Measurements from ENCODE around the gene JHY. TPM values are rescaled to one million over a fixed set of nuclear protein-coding genes. Genes with fewer than 3 reads are reported as not detected.

Gene JHY
- total RNA-seq, 1 experiment from 2014 or later: 0.79 TPM

- Histone ChIP-seq H2BK12ac (ENCODE audit: insufficient read length, low read depth, low read length) (no peak overlapping the region), H4K8ac (replicated peaks; ENCODE audit: insufficient read length, low read depth, low read length) (no peak overlapping the region), H2BK120ac (ENCODE audit: low read depth, low read length, poor library complexity, severe bottlenecking) (no peak overlapping the region), H3K9me3 (ENCODE audit: control insufficient read depth, low read depth, low read length) (no peaks in the 10 kb centered on the region), H3K23ac (ENCODE audit: insufficient read length, low read depth, low read length) (no peak overlapping the region), H3K4ac (ENCODE audit: low read depth, low read length) (no peak overlapping the region), H3K79me2 (ENCODE audit: insufficient read depth, low read length) (no peaks in the 10 kb centered on the region), H4K20me1 (ENCODE audit: control insufficient read depth, insufficient read depth, insufficient read length) (no peaks in the 10 kb centered on the region), H3K4me1 (ENCODE audit: insufficient read depth, low read length) (no peaks in the 10 kb centered on the region), H3K27ac (ENCODE audit: insufficient read length, low read depth, low read length) (no peak overlapping the region), H2AK5ac (ENCODE audit: insufficient read length, low read length) (no peak overlapping the region), H4K91ac (ENCODE audit: insufficient read length, low read depth, low read length) (no peak overlapping the region), H3K27me3 (ENCODE audit: insufficient read depth, low read length) (no peaks in the 10 kb centered on the region), H3K79me1 (ENCODE audit: insufficient read depth, low read depth, low read length, poor library complexity, severe bottlenecking) (no peaks in the 10 kb centered on the region), H2BK20ac (ENCODE audit: low read depth, low read length, poor library complexity, severe bottlenecking) (no peak overlapping the region), H2BK5ac (ENCODE audit: insufficient read length, low read length) (no peak overlapping the region), H3K9ac (ENCODE audit: extremely low read depth, insufficient read length, low read length) (no peak overlapping the region), H3T11ph (ENCODE audit: low read length) (no peak overlapping the region), H3K4me2 (ENCODE audit: insufficient read depth, insufficient read length, low read length) (no peak overlapping the region), H3K14ac (ENCODE audit: insufficient read depth, low read length) (no peak overlapping the region), H4K5ac (ENCODE audit: insufficient read length, low read depth, low read length) (no peak overlapping the region), H3K23me2 (ENCODE audit: insufficient read length, low read depth, low read length, poor library complexity, severe bottlenecking) (no peaks in the 10 kb centered on the region), H3K56ac (ENCODE audit: insufficient read length, low read depth, low read length) (no peak overlapping the region), H2BK15ac (ENCODE audit: low read depth, low read length) (no peak overlapping the region), H2AFZ (ENCODE audit: low read length) (no peak overlapping the region), H3K18ac (ENCODE audit: insufficient read length, low read depth, low read length) (no peak overlapping the region)
- Mint-ChIP-seq H3K4me1 (no peaks in the 10 kb centered on the region), H3K36me3 (ENCODE audit: insufficient read depth in 1 of 3, low read depth in 3 of 3) (no peaks in the 10 kb centered on the region), H3K4me3 (no peak overlapping the region), H3K27ac (no peak overlapping the region), H3K27me3 (ENCODE audit: low read depth) (no peaks in the 10 kb centered on the region), H3K9me3 (no peaks in the 10 kb centered on the region; a peak in 1 of 5 replicates)
- no peak for DNase-seq
- TF ChIP-seq CTCF (conservative IDR thresholded peaks at IDR 0.05): no peak
- WGBS (ENCODE audit: extremely low coverage, insufficient read length, low lambda C conversion rate): no CpG with 5 or more reads among the region's 10 CpGs
Observed at GRCh38 chr11:122843281-122844141, 39.0 kb upstream of the JHY start.
